SK-N-MC (cell line): ENCODE measurements around the gene KIAA1671.
A peak's percentile ranks its signal among the peaks of the same experiment; 100 is the strongest.

Experiments
- DNase-seq: peaks from one replicate; pipeline ENCODE4 v3.0.0-alpha.2; 2011; ENCODE audit warnings: low read depth, low spot score
- H3K27ac ChIP-seq: fragments of 200-600 bp; sonication (generic); 2 replicates; pipeline ENCODE4 v1.5.1; 2016; ENCODE audit warnings: mixed run types
- H3K36me3 ChIP-seq: fragments of 200-600 bp; sonication (generic); 2 replicates; pipeline ENCODE4 v1.6.1; 2017; ENCODE audit warnings: antibody characterized with exemption, low read length, mixed read lengths; ENCODE audit not compliant: insufficient read depth
- H3K4me3 ChIP-seq: fragments of 200-600 bp; sonication (generic); 2 replicates; pipeline ENCODE4 v1.5.1; 2016
- H3K9ac ChIP-seq: fragments of 200-600 bp; sonication (generic); 2 replicates; pipeline ENCODE4 v1.8.0; 2017; ENCODE audit warnings: mixed run types, mixed read lengths; ENCODE audit not compliant: insufficient read length
- H3K9me3 ChIP-seq: fragments of 200-600 bp; sonication (generic); 2 replicates; pipeline ENCODE4 v1.6.1; 2017; ENCODE audit warnings: low read depth, mild to moderate bottlenecking, antibody characterized with exemption, low read length, moderate library complexity, mixed read lengths
- EZH2 ChIP-seq: fragments of 200-600 bp; sonication (generic); IDR thresholded peaks from one replicate; pipeline ENCODE4 v1.6.1; 2017; ENCODE audit warnings: antibody characterized with exemption
- FOXP2 ChIP-seq: optimal IDR thresholded peaks from 2 replicates; pipeline ENCODE3; 2011; ENCODE audit warnings: mild to moderate bottlenecking, moderate library complexity; ENCODE audit not compliant: insufficient read depth; ENCODE audit errors: extremely low read length, control extremely low read depth
- POLR2AphosphoS5 ChIP-seq: IDR thresholded peaks from 2 replicates; pipeline ENCODE4 v1.6.1; 2012; ENCODE audit warnings: mild to moderate bottlenecking, low read depth, low read length, borderline replicate concordance

Gene KIAA1671

GRCh38 chr22:24930678-24931077 is 21.8 kb upstream of the KIAA1671 start:
- H3K27ac ChIP-seq = no peak overlapping the region
- DNase-seq = no peak
- no peak overlapping the region for H3K9ac ChIP-seq
- H3K9me3 ChIP-seq = no peaks in the 10 kb centered on the region
- H3K4me3 ChIP-seq = no peak overlapping the region
- H3K36me3 ChIP-seq = no peaks in the 10 kb centered on the region
- TF ChIP-seq EZH2 (no peak), POLR2AphosphoS5 (no peak), FOXP2 (no peak)

- Histone ChIP-seq H3K9me3 (no peaks in the 10 kb centered on the region), H3K9ac (no peak overlapping the region), H3K27ac (no peak overlapping the region), H3K4me3 (no peak overlapping the region), H3K36me3 (no peaks in the 10 kb centered on the region)
- TF ChIP-seq EZH2 (no peak), POLR2AphosphoS5 (no peak), FOXP2 (no peak)
- no peak for DNase-seq
Measured at GRCh38 chr22:24935771-24936483, 16.6 kb upstream of the KIAA1671 start.

- DNase-seq = no peak
- H3K27ac ChIP-seq = no peak overlapping the region
Measured at GRCh38 chr22:24937114-24937513, 15.4 kb upstream of the KIAA1671 start.

GRCh38 chr22:24938741-24939341 is 13.7 kb upstream of the KIAA1671 start:
- TF ChIP-seq EZH2 (no peak), POLR2AphosphoS5 (no peak), FOXP2 (no peak)
- H3K4me3 ChIP-seq = no peak overlapping the region
- peak; percentile 2 for DNase-seq
- no peaks in the 10 kb centered on the region for H3K9me3 ChIP-seq
- no peak overlapping the region for H3K9ac ChIP-seq
- H3K36me3 ChIP-seq = no peaks in the 10 kb centered on the region
- H3K27ac ChIP-seq = no peak overlapping the region

More at GRCh38 chr22:24937114-24937513, 15.4 kb upstream of the KIAA1671 start:
- Histone ChIP-seq H3K4me3 (no peak overlapping the region), H3K9me3 (no peaks in the 10 kb centered on the region), H3K36me3 (no peaks in the 10 kb centered on the region), H3K9ac (no peak overlapping the region)
- TF ChIP-seq FOXP2 (no peak), EZH2 (no peak), POLR2AphosphoS5 (no peak)

GRCh38 chr22:24942301-24942700 is 10.2 kb upstream of the KIAA1671 start:
- H3K36me3 ChIP-seq = no peaks in the 10 kb centered on the region
- no peak overlapping the region for H3K9ac ChIP-seq
- H3K27ac ChIP-seq = no peak overlapping the region
- no peak for DNase-seq
- TF ChIP-seq EZH2 (no peak), POLR2AphosphoS5 (no peak), FOXP2 (no peak)
- no peak overlapping the region for H3K4me3 ChIP-seq
- no peaks in the 10 kb centered on the region for H3K9me3 ChIP-seq

- no peak overlapping the region for H3K4me3 ChIP-seq
- H3K9ac ChIP-seq = no peak overlapping the region
- no peak for DNase-seq
- no peaks in the 10 kb centered on the region for H3K36me3 ChIP-seq
- H3K27ac ChIP-seq = no peak overlapping the region
- no peak for TF ChIP-seq FOXP2
- H3K9me3 ChIP-seq = no peaks in the 10 kb centered on the region
Measured at GRCh38 chr22:24944217-24944937, 8.1 kb upstream of the KIAA1671 start.

- H3K27ac ChIP-seq = no peak overlapping the region
- TF ChIP-seq POLR2AphosphoS5 (no peak), FOXP2 (no peak), EZH2 (no peak)
- no peaks in the 10 kb centered on the region for H3K36me3 ChIP-seq
- no peak overlapping the region for H3K9ac ChIP-seq
- H3K9me3 ChIP-seq = no peaks in the 10 kb centered on the region
- DNase-seq = no peak
- H3K4me3 ChIP-seq = no peak overlapping the region
Measured at GRCh38 chr22:24945430-24945829, 7.1 kb upstream of the KIAA1671 start.

- H3K9ac ChIP-seq = no peak overlapping the region
- H3K4me3 ChIP-seq = no peak overlapping the region
- TF ChIP-seq EZH2 = no peak
- TF ChIP-seq FOXP2 = no peak
- TF ChIP-seq POLR2AphosphoS5 = no peak
- H3K27ac ChIP-seq = no peak overlapping the region
- H3K9me3 ChIP-seq = no peaks in the 10 kb centered on the region
- DNase-seq = no peak
- H3K36me3 ChIP-seq = no peaks in the 10 kb centered on the region
Measured at GRCh38 chr22:24947383-24947782, 5.1 kb upstream of the KIAA1671 start.
